ENCODE measurements around the gene RAB34.
"Not testable (repeated sequence)": the region's sequence is repeated elsewhere in the genome, so short reads cannot be mapped to it uniquely, and the experiment has no call there.

The RAB34 gene

DNA sequence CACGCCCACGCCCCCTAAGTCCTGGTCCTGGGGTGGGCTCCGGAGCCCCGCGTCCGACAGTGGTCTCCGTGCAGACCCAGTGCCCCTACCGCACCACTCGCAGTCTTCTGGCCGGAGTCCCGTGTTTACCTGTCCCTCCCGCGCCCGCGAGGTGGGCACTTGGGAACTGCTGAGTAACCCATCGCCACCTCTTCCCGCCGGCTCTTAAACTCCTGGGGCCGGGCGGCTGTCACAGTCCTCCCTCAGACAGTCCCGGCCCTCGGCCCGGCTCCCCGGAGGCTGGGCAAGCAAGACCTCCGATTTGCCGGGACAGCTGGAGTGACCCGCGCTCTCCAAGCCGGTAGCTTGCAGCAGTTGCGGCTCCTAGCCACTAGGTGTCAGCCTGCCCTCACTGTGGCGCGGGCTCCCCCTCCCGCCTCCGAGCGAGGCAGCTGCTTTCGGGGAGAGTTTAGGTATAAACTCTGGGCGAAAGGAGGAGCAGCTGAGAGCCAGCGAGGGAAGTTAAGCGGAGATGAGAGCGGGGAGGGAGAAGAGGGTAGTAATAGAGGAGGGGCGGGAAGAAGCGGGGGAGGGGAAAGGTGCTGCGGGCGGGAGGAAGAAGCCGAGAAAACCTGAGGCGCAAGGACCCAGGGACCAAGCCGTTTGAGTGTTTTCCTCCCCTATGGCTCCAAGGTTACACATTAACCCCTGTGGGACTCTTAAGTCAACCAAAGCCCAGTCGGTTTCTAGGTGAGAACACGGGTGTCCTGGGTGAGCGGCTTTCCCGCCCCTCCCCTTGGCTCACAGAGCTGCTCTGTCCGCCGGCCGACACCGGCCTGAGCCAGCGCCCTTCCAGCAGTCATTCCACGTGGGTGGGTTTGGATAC is 9.2 kb upstream of the RAB34 start:
- DNase-seq (ENCODE audit: low spot score), result peak; percentile 73

DNA sequence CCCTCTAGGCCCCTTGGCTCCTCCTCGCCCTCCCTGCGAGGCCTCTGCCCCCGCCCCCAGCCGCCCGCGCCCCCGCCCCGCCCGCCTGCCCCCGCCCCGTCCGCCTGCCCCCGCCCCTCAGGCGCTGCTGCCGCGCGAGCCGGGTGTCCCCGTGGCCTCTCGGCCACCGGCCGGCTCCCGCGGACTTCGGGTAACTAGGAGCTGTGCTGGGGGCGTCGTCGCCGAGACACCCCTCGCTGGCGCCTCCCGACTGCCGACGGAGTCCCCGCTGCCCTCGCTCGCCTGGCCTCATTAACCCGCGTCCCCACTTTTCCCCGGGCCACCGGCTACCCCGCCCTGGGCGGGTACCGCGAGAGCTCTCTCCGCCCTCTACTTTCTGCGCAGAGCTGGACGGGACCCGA is 8.6 kb upstream of the RAB34 start, which contains the start of gene TLCD1:
Gene TLCD1, minus strand, starts transcription at position 8 of the 401 bp plus-strand sequence. CDS start 136 bp downstream, outside the sequence.
- DNase-seq (ENCODE audit: low spot score), result peak; percentile 47

DNA sequence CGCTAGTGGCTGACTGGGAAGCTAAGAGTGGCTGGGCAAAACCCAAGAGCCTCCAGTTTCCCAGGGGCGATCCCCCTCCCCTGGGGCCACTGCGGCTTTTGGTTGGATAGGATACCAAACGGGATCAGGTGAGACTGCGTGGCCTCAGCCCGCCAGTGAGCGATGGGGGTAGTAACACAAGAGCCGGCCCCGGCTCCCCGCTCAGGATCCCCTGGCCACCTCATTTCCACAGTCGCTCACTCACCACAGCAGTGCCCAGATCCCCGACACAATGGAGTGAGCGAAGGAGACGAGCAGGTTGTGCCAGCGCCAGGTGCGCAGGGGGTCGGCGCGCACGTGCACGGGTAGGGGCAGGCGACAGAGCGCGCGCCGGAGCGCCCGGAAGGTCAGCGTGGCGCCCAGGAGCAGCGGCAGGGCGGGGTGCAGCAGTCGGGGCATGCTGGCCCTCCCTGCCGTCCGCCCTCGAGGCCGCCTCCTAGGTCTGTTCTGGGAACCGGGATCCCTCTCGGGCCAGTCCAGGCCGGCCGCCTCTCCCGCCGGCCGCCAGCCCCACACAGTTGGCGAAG is 8.1 kb upstream of the RAB34 start:
- peak; percentile 68 for DNase-seq (ENCODE audit: low spot score)

DNA sequence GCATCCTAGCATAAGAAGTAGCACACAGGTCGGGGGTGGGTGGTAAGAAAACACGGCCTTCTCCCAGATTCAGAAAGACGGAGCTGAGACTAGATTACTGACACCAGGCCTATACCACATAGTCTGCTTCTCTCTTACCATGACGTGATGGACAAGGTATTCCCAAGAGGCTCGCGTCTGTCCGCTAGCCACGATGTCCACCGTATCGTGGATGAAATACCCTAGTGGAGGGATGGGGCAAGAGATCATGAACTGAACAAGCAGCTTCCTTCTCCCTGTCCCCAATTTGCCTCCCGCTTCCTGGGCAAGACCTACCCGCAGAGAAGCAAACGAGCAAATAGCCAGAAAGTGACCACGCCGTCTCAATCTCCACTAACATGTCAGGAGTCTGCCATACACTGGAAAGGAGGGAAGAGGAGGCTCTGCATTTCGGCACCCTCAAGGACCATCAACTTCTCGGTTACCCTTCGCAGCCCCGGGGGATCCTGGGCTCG is 7.5 kb upstream of the RAB34 start:
- DNase-seq (ENCODE audit: low spot score), result no peak

DNA sequence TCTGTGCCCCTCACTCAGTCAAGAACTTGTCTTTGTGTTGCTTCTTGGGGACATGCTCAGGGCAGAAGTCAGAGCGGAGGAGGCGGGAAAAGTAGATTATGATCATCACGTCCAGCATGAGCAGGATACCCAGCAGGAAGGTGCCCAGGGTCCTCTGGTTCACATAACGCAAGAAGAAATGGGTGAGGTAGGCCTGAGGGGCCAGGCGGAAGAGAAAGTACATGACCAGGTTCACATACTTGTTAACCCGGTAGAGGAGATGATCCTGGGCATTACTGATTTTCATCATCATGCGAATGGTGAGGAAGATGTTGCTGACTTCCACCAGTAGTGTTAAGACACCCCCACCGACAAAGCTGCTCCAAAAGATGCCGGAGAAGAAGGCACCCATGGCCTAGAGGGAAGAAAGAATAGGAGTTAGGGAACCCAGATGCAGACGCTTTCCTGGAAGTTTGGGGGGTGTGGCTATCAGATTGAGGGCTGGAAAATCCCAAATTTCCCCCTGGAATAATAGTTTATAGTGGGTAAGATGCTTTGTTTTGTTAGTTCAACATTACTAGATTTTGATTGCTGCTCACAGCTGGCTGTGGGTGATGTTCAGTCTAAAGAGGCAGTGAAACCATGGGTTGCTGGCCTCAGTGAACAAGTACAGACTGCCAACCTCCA is 7.0 kb upstream of the RAB34 start:
- DNase-seq (ENCODE audit: low spot score), result no peak

DNA sequence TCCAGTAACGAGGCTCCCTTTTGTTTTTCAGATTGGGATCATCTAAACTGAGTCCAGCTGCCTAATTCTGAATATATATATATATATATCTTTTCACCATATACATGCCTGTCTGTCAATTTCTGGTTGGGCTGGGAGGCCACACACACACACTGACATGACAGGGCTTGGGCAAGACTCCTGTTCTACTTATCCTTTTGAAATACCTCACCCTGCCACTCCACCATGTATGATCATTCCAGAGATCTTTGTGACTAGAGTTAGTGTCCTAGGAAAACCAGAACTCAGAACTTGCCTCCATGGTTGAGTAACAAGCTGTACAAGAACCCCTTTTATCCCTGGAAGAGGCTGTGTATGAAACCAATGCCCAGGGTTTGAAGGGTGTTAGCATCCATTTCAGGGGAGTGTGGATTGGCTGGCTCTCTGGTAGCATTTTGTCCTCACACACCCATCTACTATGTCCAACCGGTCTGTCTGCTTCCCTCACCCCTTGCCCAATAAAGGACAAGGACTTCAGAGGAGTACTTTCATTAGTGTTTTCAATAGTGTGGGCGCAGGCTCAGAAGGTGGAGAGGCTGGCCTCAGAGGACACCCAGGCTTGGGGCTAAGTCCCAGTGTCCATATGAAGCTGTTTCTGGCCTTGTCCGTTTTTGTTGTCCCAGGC is 6.3 kb upstream of the RAB34 start:
- not testable (repeated sequence) for DNase-seq (ENCODE audit: low spot score)

DNA sequence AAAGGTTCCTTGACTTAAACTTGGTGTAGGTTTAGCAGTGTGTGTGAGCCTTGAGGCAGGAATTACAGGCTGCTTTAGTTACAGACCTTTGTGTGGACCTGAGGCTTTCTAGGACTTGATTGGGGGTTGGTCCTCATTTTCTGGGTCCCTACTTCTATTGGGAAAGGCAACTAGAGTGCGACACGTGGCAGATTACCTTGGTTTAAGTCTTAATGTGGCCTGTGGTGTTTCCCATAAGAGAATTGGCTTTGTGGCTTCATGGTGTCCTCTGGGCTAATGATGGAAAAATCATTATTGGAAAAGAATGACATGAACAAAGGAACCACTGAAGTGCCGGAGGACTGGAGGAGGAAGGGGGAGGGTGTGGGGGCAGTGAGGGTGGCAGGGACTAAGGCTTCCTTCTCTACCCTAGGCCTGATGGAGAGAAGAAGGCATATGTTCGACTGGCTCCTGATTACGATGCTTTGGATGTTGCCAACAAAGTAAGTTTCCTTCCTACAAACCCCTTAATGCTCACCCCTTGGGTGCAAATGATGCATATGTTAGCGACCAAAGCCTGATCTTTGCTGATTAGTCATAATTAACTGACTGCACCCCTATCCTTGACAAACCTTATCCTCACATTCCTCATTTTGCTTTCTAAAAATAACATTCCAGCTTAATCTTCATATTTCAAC is 5.6 kb upstream of the RAB34 start:
- DNase-seq (ENCODE audit: low spot score), result no peak

DNA sequence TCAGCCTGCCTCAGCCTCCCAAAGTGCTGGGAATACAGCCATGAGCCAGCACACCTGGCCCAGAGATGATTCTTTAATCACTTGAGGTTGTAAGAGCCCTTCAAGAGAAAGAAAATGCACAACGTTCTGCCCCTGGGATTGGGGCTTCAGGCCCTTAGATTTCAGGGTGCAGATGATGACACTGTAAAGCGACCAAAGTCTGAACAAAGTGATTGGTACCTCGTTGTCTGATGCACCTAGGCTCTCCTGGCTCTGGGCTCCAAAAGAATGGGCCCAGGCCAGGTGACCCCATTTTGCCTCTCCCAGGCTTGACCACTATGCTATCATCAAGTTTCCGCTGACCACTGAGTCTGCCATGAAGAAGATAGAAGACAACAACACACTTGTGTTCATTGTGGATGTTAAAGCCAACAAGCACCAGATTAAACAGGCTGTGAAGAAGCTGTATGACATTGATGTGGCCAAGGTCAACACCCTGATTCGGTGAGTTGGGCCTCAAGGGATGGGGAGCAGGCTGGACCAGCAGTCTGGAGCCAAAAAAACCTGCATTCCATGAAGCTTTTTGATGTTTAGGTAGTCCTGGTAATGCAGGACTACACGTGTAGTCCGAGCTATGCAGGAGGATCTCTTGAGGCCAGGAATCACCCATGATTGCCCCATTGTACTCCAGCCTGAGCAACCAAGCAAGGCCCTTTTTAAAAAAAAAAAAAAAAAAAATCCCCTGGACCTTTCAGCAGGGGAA is 4.9 kb upstream of the RAB34 start:
- DNase-seq (ENCODE audit: low spot score), result no peak

DNA sequence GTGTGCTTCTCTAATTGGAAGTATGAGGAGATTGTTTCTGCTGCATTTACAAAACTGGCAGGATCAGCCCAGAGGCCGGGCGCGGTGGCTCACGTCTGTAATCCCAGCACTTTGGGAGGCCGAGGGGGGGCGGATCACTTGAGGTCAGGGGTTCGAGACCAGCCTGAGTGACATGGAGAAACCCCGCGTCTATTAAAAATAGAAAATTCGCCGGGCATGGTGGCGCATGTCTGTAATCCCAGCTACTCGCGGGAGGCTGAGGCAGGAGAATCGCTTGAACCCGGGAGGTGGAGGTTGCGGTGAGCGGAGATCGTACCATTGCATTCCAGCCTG is 3.3 kb upstream of the RAB34 start:
- not testable (repeated sequence) for DNase-seq (ENCODE audit: low spot score)

DNA sequence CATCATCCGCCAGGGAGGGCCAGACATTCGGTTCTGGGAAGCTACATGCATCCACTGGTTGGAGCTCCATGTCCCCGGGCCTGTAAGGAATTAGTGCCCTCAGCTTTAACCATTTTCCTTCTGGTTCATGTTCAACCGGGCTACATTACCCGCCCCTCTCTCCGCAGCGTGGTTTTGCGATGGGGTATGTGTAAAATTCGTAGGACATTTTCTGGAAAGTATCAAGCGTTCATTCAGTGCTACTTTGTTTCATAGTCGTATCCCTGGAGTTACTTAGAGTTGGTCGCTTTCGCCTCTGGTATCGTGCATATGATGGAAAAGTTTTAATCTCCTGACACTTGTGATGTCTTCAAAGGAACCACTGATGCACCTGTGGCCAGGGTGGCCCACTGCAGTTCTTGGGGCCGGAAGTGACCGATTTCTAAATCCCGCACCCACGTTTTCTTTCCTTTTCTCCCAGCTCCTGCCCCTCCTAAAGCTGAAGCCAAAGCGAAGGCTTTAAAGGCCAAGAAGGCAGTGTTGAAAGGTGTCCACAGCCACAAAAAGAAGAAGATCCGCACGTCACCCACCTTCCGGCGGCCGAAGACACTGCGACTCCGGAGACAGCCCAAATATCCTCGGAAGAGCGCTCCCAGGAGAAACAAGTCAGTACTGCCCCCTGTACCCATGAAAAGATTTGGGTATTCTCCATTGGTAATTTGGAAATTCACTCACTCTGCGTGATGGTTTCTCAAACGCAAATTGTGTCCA is 2.8 kb upstream of the RAB34 start:
- DNase-seq (ENCODE audit: low spot score), result no peak

DNA sequence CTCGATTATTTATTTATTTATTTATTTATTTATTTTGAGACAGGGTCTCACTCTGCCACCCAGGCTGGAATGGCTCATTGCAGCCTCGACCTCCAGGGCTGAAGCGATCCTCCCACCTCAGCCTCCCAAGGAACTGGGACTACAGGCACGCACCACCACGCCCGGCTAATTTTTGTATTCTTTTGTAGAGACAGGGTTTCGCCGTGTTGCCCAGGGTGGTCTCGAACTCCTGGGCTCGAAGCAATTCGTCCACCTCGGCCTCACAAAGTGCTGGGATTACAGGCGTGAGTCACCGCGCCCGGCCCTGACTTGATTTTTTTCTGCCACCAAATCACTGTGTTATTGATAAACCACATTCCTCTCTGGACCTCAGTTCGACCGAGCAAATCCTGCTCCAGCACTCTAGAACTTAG is 1.4 kb upstream of the RAB34 start:
- DNase-seq (ENCODE audit: low spot score), result no peak

DNA sequence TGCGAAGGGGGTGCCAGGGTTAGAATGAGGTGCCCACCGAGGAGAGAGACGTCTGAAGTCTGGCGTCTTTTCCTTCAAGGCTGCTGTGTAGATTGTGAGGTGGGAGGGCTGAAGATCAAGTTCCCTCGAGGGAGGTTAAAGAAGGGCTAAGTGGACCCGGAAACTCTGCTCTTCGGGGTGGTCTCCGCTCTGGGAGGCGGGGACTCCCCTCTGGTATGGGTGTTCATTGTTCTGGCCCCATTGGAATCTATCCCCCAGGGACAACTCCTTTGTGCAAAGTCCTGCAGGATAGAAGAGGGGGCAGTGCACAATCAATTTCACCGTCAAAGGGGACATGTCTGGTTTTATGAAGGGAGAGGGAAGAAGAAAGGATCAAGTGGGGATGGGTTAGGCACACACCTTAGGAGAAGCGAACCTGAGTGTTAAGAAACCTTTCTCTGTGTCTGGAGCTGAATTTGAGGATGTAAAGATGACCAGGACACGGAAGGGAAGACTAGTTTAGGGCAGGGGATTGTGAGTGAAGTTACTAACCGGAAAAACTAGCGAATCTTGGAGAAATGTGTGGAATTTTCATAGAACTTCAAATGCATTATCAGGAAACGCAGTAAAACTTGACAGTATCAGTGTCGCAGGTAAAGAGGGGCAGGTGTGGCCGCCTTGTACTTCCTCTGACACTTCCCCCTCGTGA is 809 bp upstream of the RAB34 start:
- no peak for DNase-seq (ENCODE audit: low spot score)

DNA sequence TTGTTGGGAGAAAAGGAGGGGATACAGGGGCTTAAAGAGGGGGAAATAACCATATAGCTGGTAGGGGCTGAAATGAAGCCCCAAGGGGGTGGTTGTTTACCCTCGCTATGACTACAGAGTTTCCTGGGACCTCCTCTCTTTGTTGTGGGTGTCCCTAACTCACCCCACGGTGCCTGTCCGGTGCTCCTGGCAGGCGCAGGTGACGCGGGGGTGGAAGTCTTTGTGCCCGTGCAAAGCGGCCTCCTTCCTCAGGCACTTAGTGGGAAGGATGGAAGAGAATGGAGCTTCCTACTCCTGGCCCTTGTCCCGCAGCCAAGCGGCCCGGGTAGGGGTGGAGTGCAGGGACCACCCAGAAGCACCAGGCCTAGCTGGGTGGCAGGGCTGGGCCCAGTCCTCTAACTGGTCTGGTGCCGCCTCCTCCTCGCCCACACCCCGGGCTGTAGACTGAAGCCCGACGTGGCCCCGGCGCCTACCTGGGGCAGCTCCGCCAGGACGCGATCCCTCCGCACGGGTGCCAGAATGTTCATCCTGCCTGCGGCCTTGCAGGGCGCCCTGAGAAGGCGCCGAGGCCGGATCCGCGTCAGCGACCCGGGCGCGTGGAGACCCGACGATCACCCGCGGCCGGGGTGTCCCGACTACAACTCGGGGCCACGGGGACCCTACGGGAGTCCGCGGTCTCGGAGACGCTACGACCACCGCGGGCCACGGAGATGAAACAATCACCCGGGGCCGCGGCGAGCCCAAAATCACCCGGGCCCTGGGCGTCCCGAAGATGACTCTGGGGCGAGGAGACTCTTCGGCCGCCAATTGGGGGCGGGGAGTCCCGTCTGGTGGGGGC is 709 bp downstream of the RAB34 start:
- DNase-seq (ENCODE audit: low spot score), result no peak

DNA sequence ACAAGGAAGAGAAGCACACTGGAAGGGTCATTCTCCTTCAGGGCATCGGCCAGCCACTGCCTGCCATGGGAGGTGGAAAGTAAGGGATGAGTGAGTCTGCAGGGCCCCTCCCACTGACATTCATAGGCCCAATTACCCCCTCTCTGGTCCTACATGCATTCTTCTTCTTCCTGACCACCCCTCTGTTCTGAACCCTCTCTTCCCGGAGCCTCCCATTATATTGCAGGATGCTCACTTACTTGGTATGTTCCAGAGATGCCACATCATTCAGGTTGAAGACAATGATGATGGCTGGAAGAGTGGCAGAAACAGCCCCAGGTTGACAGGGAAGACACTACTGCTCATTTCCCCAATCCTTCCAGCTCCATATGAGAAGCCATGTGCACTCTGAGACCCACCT is 2.5 kb downstream of the RAB34 start:
- no peak for DNase-seq (ENCODE audit: low spot score)

DNA sequence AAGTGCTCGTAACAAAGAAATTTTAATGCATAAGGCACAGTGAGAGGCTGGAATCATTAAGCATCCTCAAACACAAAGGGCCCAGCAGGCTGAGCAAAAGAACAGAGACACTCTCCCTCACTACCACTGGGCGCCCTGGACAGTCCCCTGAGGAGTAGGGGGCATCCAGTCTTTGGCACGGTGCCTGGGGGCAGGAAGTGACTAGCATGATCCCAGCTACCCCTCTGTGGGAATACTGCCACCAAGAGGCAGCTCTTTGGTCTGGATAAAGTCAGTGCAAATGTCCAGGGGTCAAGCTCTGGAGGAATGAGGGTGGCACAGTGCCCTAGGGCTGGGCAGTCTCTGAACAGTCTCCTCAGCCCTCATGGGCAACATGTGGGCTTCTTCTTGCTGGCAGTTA is 3.4 kb downstream of the RAB34 start:
- no peak for DNase-seq (ENCODE audit: low spot score)

DNA sequence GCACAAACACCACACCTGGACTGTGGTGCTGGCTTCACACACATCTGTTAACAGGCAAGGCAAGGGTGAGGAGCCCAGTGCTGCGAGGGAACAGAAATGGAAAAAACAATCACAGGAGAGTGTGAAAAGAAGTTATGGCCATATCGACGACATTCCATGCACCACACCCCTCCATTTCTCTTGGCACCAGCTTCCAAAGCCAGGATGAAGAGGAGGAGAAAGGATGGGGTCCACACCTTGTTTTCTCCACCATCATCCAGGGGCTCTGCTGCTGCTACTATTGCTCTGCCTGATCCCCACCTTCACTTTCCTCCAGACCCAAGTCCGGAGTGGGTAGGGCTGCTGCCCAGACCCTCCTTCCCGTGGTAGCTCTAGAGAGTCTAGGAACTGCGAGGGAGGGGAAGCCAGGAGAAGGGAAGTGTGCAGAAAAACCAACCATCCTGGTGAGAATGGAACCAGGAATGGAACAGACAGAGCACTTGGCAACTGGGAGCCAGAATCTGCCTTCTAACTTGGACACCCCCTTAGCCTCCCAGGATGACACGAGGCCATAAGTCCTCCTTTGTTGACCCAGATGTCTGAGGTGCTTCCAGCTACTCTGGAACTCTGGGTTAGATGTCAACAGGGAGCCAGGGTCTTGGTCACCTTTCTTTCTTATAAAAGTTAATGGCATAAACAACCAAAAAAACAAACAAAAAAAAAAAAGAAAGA is 4.8 kb downstream of the RAB34 start:
- no peak for DNase-seq (ENCODE audit: low spot score)

DNA sequence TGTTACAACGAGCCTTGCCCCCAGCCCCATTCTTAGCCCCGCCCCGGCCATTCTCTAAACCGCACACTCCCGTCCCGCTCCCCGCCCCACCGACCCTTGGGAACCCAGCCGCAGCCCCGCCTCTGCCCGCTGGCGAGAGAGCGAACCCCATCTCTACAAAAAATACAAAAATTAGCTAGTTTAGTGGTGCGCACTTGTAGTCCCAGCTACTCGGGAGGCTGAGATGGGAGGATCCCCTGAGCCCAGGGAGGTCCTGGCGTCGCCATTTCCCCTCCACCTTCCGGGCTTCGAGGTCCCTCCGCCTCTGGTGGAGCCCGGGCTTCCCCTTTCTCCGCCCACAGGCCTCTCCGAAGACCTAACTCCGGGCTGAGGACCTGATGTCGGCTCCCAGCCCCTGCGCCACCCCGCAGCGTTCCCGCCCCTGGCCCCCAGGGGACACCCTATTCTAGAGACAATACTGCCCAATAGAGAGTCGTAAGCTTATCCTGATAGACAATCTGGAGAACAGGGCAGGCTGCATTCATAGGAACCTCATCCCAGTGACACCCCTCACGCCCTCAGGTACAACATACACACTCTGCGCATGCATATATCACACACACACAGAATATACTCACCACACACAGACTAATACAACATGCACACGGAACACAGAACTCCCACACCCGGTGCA is 5.5 kb downstream of the RAB34 start:
- no peak for DNase-seq (ENCODE audit: low spot score)

DNA sequence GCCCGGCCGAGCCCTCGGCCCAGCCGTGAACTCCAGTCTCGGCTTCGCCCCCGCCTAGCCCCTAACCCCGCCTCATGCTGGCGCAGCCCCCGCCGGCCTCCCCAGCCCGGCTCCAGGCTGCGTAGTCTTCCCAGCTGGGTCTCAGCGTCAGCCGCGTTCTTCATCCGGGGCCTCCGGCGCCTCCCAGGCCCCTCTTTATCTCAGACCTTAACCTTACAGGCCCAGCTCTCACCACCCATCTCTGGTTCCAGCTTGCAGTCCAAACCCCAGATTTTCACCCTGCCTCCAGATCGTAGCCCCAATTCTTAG is 6.0 kb downstream of the RAB34 start, which contains the start of gene PROCA1:
Gene PROCA1, minus strand, starts transcription at position 166 of the 309 bp plus-strand sequence. CDS start 228 bp downstream, outside the sequence.
- no peak for DNase-seq (ENCODE audit: low spot score)

Data from iPS-NIHi11 (cell line).